GM21529 (cell line): ENCODE measurements around the gene SPPL3.
"Not testable (repeated sequence)": the region's sequence is repeated elsewhere in the genome, so short reads cannot be mapped to it uniquely, and the experiment has no call there.

ENCODE experiments used
- ATAC-seq: cut with Tn5 transposase; IDR thresholded peaks from one replicate; pipeline ENCODE4 v1.9.1; 2021; ENCODE audit not compliant: unreplicated experiment

SPPL3 gene

DNA sequence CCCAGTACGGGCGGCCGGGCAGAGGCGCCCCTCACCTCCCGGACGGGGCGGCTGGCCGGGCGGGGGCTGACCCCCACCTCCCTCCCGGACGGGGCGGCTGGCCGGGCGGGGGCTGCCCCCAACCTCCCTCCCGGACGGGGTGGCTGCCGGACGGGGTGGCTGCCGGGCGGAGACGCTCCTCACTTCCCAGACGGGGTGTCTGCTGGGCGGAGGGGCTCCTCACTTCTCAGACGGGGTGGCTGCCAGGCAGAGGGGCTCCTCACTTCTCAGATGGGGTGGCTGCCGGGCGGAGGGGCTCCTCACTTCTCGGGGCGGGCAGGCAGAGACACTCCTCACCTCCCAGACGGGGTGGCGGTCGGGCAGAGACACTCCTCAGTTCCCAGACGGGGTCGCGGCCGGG is 172.0 kb downstream of the SPPL3 start:
- not testable (repeated sequence) for ATAC-seq

DNA sequence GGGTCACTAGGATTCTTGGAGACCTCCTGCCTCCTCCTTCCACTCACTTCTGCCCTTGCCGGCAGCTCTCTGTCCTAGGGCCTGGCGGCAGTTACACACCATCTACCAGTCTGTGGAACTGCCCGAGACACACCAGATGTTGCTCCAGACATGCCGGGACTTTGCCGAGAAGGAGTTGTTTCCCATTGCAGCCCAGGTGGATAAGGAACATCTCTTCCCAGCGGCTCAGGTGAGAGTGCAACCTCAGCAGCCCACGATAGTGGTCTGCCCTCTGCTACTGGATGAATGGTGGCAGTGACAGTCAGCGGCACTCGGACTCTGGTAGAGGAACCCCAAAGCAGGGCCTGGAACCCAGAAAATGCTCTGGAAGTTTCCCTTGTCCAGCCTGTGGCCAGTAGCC is 177.2 kb downstream of the SPPL3 start:
- ATAC-seq: no peak

DNA sequence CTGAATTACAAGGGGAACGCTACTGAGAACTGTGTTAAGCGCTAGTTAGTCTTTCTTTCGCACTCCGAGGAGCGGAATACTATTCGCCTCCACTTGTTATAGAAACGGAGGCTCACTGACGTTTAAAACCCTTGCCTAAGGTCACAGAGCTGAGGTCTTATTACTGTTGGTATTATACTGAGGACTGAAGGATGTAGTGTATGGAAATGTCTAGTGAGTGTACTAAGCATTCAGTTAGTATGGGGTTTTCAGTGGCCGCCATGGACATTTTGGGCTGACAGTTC is 177.7 kb downstream of the SPPL3 start:
- no peak for ATAC-seq

DNA sequence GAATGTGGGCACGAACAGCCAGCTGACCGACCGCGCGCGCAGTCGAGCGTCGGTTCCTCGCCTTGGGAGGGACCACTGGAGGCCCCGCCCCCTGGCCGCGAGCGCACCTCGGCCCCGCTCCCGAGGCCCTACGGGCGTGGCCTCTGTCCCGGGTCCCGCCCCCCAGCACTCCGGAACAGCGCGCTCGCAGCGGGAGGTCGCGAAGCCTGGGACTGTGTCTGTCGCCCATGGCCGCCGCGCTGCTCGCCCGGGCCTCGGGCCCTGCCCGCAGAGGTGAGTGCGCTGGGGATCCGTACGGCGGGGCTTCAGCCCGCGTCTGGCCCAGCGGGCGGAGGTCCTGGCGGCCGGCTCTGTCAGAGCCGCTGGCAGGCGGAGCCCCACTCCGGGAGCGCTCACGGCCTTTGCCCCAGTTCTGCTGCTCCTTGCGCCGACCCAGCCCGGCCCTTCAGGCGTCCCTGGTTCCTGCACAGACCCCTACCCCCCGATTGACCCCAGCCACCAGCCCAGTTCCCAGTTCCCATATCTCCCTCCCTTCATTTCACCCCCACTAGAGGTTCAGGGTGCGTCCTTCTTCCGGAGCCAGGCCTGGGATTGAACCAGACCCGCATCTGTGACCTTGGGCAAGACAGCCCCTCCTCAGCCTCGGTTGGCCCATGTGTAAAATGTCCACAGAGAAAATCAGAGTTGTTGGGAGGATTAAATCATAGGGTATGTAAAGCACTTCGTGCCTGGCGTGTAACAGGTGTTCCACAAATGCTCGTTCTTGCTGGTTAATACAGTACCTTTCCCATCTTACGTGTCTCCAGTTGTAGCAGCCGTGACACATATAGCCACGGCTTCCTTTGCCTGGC is 178.3 kb downstream of the SPPL3 start, which contains the start of gene ACADS:
ACADS (plus strand) TSS at position 168 of the 851 bp plus-strand sequence; CDS start at position 228, 60 bp downstream.
- peak; percentile 98 for ATAC-seq

DNA sequence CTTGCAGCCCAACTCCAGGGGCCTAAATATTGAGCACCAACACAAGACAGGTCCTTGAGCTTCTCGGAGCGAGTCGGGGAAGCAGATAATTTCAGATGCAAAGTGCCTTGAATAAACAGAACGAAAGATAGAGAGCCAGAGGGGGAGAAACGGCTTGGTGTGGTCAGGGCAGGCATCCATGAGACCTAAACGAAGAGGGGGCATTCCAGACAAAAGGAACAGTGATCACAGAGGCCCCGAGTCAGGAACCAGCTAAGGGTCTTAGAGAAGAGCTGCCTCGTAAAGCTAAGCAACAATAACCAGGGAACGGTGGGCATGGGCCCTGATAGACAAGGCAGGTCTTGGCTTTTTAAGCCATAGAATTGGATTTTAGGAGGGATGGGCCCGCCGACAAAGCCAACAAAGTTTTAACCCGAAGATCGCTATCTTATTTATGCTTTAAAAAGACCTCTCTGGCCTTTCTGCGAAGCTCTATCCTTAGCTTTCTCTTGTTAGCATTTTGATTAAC is 179.0 kb downstream of the SPPL3 start:
- ATAC-seq: no peak

DNA sequence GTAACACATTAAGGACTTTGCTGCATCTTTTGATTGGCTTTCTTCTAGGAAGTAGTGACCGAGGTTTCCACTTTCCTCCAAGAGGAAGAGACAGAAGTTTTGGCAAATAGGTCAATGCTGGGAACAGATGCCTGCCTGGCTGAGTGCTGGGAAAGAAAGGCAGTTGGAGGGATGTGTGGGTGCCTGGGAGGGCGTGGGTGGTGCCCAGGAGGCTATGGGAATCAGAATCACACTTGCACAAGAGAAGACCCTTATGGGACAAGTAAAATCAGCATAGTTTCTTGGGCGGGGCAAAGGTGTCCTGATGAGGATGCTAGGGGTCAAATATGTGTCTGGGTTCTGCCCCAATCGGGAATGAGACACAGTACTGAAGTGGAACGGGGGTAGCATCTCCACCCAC is 179.4 kb downstream of the SPPL3 start:
- ATAC-seq: no peak

DNA sequence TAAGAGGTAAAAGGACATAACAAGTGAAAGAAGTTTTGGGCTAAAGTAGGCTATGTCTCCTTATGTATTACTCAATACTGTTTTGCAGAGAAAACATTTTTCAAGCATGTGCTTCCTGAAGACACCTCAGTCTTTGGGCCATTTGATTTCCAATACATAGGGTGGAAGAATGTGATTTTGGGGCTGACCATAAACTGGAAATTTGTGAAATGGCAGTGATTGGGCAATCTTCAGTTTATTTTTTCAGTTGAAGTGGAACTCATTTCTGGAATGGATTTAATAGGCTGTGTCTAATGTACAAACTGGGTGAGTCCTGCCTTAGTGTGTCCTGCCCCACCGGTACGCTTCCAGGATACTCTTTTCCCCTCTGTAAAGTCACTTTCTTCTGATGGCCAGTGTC is 181.4 kb downstream of the SPPL3 start:
- no peak for ATAC-seq

DNA sequence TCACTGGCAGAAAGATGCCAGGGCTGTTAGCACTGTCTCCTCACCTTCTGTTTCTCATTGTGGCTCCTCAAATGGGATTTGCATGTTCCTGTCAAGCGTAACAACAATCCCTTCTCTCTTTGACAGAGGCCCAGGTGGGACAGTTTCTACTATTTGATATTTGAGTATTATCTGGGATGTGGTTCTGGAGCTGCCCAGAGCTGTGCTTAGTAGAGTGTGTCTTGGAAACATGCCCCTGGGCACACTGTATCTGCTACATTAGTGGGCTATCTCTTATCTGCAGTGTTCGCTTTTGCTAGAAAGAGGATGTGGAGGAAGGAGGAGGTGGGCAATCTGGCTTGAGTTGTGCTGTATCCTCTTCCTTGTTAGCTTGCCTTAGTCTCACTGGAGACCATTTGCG is 182.3 kb downstream of the SPPL3 start:
- ATAC-seq: no peak

DNA sequence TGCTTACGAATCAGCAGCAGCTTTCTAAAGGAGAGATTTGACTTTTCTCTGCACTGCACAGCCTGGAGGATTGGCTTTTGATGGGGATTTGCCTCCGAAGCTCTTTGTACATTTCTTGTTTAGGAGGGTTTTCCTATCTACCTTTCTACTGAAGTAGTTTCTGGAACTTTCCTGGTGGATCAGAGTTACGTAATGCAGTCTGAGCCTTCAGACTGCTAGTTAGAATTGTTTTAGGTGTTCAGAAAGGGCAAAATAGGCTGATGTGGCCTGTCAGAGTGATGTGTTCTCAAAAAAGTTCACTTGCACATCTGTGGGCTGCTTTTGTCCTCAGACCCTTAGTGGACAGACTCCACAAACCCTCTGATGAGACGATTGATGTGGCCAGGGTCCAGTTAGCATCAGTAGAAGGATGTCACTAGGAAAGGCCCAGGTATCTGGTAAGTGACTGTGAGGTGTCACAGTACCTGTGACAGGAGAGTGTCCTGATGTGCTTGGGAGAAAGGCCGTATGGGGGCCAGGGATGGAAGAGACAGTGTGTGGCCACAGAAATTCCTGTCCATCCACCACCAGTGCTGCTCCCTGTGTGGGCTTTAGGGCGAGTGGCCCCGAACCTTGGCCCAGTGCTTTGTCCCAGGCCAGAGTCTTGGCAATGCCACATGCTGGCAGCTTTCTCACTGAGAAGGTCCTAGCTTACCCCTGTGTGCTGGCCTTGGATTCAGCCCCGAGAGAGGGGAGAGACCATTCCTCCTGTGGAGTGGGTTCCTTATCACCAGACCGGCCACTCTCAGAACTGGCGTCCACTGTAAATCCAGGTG is 183.0 kb downstream of the SPPL3 start:
- ATAC-seq: no peak

DNA sequence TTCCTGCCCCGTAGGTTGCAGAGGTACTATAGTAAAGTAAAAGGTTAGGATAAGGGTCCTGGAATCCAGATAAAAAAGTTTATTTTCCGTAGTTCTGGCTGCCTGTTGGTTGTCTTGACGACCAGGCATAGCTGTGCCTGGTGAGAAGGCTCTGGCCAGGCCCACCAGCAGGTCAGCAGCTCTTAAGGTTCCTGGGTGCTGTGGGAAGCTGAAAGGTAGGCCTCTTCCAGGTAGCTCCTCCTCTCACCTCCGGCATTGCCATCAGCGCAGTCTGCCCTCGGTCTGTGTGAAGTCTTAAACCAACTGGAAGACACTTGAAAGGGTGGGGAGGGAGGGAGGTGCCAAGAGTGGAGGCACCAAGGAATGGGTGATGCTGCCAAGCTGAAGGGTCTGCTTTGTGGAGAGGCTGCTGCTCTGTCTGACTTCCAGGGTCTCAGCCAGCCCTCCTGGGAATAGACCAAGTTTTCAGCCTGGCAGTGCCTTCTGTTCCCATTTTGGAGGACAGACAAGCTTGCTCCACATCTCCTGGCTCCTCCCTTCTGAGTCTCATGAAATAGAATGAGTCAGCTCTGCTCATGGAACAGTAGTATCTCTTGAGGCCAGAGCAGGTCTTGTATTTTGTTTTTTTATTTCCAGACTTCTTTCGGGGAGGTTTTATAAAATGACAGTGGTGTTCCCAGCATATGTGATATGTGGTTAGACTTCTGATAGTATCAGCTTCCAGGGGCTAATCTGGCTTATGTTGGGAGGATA is 183.7 kb downstream of the SPPL3 start:
- ATAC-seq: no peak

DNA sequence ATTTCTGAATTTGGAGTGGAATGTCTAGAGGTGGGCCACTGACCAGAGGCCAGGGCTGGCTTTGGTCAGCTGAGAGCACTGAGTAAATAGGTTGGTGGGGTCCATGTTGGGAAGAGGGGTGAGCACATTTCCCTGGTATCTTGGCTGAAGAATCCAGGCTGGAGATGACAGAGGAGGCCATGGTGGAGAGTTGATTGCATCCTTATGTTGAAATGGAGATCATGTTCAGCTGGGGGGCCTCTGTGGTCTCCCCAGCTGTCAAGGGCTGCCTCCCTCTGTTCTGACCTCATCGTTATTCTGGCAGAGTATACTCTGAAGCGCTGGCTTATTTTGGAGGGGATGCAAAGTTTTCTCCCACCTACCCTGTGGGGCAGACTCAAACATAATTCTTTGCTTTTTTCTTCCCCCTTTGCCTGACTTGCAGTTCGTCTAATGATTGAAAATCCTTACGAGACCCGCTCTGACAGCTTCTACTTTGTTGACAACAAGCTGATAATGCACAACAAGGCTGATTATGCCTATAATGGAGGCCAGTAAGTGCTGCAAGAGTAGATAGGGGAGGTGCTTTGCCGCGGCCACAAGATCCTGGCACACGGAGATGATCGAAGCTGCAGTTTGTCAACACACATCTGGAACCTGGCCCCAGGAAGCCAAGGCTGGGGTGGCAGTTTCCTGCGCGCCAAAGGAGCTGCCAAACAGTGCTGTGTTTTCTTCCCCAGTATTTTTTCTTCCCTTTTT is 184.5 kb downstream of the SPPL3 start:
- ATAC-seq: no peak

DNA sequence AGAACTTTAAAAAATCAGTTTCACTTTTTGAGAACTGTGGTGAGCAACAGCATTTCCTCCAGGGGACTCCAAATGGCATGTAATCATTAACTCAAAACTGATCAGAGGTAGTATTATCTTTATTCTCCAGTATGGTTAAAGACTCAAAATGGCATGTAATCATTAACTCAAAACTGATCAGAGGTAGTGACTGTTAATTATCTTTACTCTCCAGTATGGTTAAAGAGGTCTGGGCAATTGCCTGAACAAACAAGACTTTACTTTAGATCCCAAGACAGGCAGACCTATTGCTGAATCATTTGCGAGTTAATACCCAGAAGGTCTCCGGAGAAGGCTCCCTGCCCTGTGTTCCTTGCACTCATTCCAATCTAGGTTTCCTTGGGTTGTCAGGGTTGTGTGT is 185.1 kb downstream of the SPPL3 start:
- no peak for ATAC-seq

DNA sequence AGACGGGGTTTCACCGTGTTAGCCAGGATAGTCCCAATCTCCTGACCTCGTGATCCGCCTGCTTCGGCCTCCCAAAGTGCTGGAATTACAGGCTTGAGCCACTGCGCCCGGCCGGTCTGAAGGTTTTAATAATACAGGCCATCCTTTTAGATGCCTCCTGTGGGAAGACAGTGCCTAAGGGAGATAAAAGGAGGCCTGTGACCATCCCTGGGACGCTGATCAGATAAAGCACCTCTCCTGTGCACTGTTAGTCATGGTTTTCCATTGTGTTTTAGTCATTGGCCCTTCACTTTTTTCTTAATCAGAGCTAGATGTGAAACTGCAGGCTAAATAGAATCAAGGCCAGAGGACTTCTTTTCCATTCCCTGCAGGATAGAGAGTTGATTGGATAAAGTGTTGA is 186.1 kb downstream of the SPPL3 start:
- no peak for ATAC-seq

DNA sequence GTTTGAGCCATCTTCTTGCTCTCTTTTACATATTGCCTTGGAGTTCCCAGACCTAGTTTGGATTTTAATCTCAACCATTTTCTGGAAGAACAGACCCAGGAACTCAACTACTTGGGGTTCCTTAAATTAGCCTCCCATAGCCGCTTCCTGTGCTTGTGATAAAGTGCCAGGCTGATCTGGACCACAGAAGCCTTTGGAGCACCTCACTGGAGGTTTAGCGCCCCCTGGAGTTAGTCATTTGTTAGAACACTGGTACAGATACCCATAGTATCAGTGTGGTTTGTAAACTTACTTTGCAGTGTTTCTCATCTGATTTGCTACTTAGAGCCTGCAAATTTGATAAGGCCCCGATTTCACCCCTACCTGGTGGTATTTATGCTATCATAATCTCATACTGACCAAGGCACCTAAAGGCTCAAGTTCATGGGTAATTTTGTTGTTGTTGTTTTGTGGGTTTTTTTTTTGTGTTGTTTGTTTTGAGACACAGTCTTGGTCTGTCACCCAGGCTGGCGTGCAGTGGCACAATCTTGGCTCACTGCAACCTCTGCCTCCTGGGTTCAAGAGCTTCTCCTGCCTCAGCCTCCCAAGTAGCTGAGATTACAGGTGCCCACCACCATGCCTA is 190.2 kb downstream of the SPPL3 start:
- ATAC-seq: peak; percentile 55

DNA sequence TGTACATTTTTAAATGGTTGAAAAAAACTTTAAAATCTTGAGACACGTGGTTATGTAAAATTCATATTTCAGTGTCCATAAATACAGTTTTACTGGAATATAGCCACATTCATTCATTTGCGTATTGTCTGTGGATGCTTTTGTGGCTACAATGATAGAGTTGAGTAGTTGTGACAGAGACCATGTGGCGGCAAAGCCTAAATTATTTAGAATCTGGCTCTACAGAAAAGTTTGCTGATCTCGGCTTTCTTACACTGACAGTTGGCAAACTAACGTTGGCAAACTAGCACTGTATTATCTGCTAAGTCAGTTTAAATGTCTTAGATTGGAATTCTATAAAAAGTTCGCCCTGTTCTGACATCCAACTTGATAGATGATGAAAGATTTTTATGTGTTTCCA is 191.5 kb downstream of the SPPL3 start:
- no peak for ATAC-seq
